Left ventricle myocardium inferior (tissue), 1 donor: Measurements from ENCODE around the gene BCL3. TPM values are rescaled to one million over a fixed set of nuclear protein-coding genes. Genes with fewer than 3 reads are reported as not detected.
"Not testable (repeated sequence)": the region's sequence is repeated elsewhere in the genome, so short reads cannot be mapped to it uniquely, and the experiment has no call there.

Source experiments
- DNase-seq: peaks from one replicate; pipeline ENCODE4 v3.0.0-alpha.2; 2020
- H3K27ac ChIP-seq: fragments of 200-600 bp; replicated peaks from 2 replicates; pipeline ENCODE4 v1.8.0; 2021
- H3K27me3 ChIP-seq: fragments of 200-600 bp; 2 replicates; pipeline ENCODE4 v1.8.0; 2021; ENCODE audit warnings: low read depth
- H3K36me3 ChIP-seq: fragments of 200-600 bp; 2 replicates; pipeline ENCODE4 v1.8.0; 2021
- H3K4me1 ChIP-seq: fragments of 200-600 bp; 2 replicates; pipeline ENCODE4 v1.8.0; 2021
- H3K4me3 ChIP-seq: fragments of 200-600 bp; 2 replicates; pipeline ENCODE4 v1.8.0; 2021; ENCODE audit warnings: mild to moderate bottlenecking, moderate library complexity
- H3K9me3 ChIP-seq: fragments of 200-600 bp; replicated peaks from 2 replicates; pipeline ENCODE4 v1.8.0; 2021
- intact Hi-C: fragments of 100-400 bp; cut with micrococcal nuclease; formaldehyde crosslinking; loops from one replicate; pipeline ENCODE4 v1.11.0; 2022
- total RNA-seq: library from RNA; stranded (reverse); fragmentation: NEBNext Ultra II Directional; extraction: Animal tissue kit (Norgen Biotek cat#: 25700); gene quantifications from one replicate; pipeline ENCODE4 v1.2.1, GENCODE V29; 2021
- TF ChIP-seq, protein P1 (sequence below): fragments of 200-600 bp; IDR thresholded peaks from 2 replicates; pipeline ENCODE4 v1.8.0; 2021; ENCODE audit warnings: antibody characterized with exemption, mild to moderate bottlenecking, borderline replicate concordance
- donor health status: DM: no; HTN: yes; CAD: no; lungs with severe emphysema.

BCL3 gene
- total RNA-seq, 1 donor from 2014 or later: 15.0 TPM

DNA sequence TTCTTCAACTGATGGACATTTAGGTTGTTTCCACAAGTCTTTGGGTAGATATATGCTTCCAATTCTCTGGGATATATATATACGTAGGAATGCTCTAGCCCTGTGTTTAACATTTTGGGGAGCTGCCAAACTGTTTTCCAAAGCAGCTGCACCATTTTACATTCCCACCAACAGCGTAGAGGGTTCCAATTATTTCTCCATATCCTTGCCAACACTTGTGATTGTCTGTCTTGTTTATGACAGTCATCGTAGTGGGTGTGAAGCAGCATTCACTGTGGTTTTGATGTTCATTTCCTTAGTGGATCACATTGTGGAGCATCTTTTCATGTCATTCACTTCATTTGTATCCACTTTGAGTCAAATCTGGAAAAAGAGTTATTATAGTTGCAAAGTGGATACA lies 24.5 kb downstream of the BCL3 start:
- H3K36me3 ChIP-seq: no peaks in the 10 kb centered on the region
- H3K4me3 ChIP-seq: no peak overlapping the region
- intact Hi-C loops: loop anchor here (5.0 kb wide), 1 partner anchor 51 kb away; no protein-coding TSS in a partner anchor
- no peak overlapping the region for H3K27ac ChIP-seq
- H3K27me3 ChIP-seq: peaks cover 19% of the 10 kb centered on the region
- H3K9me3 ChIP-seq: peaks cover 6% of the 10 kb centered on the region
- DNase-seq: no peak
- H3K4me1 ChIP-seq: no peaks in the 10 kb centered on the region
- TF ChIP-seq, protein P1, sequence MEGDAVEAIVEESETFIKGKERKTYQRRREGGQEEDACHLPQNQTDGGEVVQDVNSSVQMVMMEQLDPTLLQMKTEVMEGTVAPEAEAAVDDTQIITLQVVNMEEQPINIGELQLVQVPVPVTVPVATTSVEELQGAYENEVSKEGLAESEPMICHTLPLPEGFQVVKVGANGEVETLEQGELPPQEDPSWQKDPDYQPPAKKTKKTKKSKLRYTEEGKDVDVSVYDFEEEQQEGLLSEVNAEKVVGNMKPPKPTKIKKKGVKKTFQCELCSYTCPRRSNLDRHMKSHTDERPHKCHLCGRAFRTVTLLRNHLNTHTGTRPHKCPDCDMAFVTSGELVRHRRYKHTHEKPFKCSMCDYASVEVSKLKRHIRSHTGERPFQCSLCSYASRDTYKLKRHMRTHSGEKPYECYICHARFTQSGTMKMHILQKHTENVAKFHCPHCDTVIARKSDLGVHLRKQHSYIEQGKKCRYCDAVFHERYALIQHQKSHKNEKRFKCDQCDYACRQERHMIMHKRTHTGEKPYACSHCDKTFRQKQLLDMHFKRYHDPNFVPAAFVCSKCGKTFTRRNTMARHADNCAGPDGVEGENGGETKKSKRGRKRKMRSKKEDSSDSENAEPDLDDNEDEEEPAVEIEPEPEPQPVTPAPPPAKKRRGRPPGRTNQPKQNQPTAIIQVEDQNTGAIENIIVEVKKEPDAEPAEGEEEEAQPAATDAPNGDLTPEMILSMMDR: no peak

DNA sequence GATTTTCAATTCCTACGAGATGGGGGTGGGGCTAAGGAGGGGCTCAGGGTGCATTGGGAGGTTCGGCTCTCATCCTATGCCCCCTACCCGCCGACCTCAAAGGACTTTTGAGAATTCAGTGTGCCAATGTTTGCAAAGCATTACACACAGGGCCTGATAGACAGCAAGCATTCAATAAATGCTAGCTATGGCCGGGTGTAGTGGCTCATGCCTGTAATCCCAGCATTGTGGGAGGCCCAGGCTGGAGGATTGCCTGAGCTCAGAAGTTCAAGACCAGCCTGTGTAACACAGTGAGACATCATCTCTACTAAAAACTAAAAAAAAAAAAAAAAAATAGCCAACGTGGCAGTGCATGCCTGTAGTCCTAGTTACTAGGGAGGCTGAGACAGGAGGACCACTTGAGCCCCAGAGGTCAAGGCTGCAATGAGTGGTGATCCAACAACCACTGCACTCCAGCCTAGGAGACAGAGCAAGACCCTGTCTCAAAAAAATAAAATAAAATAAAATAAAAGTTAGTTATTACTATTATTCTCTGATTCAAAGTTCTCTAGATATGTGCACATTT lies 27.2 kb downstream of the BCL3 start:
- no peaks in the 10 kb centered on the region for H3K4me1 ChIP-seq
- no peak overlapping the region for H3K4me3 ChIP-seq
- no peak for DNase-seq
- H3K27ac ChIP-seq: no peak overlapping the region
- TF ChIP-seq, protein P1: no peak
- intact Hi-C loops: no loop called here
- H3K36me3 ChIP-seq: no peaks in the 10 kb centered on the region
- H3K27me3 ChIP-seq: peaks cover 22% of the 10 kb centered on the region
- no peaks in the 10 kb centered on the region for H3K9me3 ChIP-seq

GRCh38 chr19:44776402-44777096 lies 28.0 kb downstream of the BCL3 start:
- no peaks in the 10 kb centered on the region for H3K36me3 ChIP-seq
- no peak overlapping the region for H3K27ac ChIP-seq
- H3K9me3 ChIP-seq: no peaks in the 10 kb centered on the region
- TF ChIP-seq, protein P1: no peak
- no peak for DNase-seq
- H3K4me3 ChIP-seq: no peak overlapping the region
- intact Hi-C loops: no loop called here
- H3K27me3 ChIP-seq: peaks cover 22% of the 10 kb centered on the region
- H3K4me1 ChIP-seq: no peaks in the 10 kb centered on the region

- no peaks in the 10 kb centered on the region for H3K36me3 ChIP-seq
- intact Hi-C loops: no loop called here
- no peaks in the 10 kb centered on the region for H3K4me1 ChIP-seq
- no peaks in the 10 kb centered on the region for H3K9me3 ChIP-seq
- no peak within 1 kb of the TSS for H3K4me3 ChIP-seq
- no peak for DNase-seq
- H3K27me3 ChIP-seq: peaks cover 18% of the 10 kb centered on the region
- no peak within 1 kb of the TSS for H3K27ac ChIP-seq
- TF ChIP-seq, protein P1: no peak
These were observed 29.3 kb downstream of the BCL3 start, which contains the start of gene CBLC for GRCh38 chr19:44777715-44778347. TSS of gene CBLC (plus strand) at chr19:44777890. CDS start at chr19:44777932, 42 bp downstream.

DNA sequence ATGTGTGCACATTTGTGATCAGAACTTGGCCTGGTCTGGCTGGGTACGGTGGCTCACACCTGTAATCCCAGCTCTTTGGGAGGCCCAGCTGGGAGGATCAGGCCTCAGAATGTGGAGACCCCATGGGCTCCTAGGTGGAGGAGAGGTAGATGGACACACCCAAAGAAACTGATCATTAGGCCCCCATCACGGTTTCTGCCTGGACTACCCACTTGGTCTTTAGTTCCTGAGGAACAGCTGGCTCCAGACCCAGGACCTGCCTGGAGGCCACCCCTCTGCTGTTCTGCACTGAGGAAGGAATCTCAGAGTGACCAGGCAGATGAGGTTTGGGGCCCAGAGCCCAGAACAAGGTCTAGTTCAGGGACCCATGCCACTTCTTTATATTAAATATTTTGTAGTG lies 30.6 kb downstream of the BCL3 start:
- Histone ChIP-seq H3K27ac (no peak overlapping the region), H3K4me3 (no peak overlapping the region), H3K27me3 (peaks cover 18% of the 10 kb centered on the region), H3K9me3 (no peaks in the 10 kb centered on the region), H3K4me1 (peaks cover under 1% of the 10 kb centered on the region), H3K36me3 (no peaks in the 10 kb centered on the region)
- intact Hi-C loops: no loop called here
- no peak for DNase-seq
- TF ChIP-seq, protein P1: no peak

- DNase-seq, H3K36me3 ChIP-seq, H3K27ac ChIP-seq, intact Hi-C loops, H3K4me1 ChIP-seq, H3K9me3 ChIP-seq, H3K4me3 ChIP-seq: not testable (repeated sequence)
- peaks cover 15% of the 10 kb centered on the region for H3K27me3 ChIP-seq
These were observed 33.2 kb downstream of the BCL3 start for GRCh38 chr19:44781694-44782093.
